ENCODE data around the gene NELL2.
"Not testable (repeated sequence)": the region's sequence is repeated elsewhere in the genome, so short reads cannot be mapped to it uniquely, and the experiment has no call there.

NELL2 gene

DNA sequence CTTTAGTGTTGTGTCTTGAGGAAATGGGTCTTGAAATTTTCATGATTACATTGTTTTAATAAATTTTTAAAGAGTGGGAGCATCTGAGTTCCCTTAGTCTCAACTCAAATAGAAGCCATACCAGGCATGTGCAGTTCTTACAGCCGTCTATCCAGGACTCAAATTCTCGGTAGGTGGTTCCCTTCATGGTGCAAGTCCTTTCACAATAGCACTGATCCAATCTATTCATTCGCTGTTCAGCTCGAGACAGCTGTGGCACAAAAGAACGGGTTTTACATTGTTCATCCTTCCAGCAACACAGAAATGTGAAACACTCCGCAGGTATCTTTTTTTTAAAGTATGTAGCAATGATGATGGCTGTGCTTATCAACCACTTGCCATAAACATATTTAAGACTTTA is 100.2 kb downstream of the NELL2 start:
- no peak for FAIRE-seq

DNA sequence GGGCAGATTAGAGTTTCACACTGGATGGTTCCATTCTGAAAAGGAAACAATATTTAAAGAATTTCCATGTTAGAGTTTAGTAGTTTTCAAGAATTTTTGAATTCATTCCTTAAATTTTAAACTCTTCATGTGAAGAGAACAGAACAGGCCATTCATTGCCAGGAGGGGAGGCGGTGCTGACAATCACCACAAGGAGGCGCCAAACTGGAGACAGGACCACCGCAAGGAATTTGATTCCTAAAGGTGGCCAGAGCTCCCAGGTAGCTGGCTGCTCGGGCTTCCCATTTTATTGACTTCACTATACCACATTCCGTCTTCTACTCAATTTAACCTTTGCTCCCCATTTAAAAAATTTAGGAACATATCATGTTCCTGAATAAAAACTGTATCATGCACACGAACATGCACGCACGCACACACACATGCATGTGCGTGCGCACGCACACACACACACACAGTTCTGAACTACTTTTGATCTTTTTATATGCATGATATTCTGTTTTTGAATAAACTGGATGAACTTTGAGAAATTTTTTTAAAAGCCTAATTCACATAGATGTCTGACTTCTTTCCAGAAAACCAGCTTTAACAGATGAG is 101.2 kb downstream of the NELL2 start:
- FAIRE-seq = no peak

GRCh38 chr12:44771485-44772021 is 104.6 kb downstream of the NELL2 start:
- no peak for FAIRE-seq

DNA sequence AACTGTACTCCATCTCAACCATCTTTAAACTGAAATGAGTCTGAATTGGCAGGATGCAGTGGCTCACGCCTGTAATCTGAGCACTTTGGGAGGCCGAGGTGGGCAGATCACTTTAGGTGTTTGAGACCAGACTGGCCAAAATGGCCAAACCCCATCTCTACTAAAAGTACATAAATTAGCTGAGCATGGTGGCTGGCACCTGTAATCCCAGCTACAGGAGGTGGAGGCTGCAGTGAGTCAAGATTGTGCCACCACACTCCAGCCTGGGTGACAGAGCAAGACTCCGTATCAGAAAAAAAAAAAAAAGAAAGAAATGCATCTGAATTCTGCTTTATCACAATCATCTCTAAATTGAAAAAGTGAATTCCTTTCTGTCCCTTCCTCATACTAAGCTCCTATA is 110.3 kb downstream of the NELL2 start:
- FAIRE-seq = no peak

DNA sequence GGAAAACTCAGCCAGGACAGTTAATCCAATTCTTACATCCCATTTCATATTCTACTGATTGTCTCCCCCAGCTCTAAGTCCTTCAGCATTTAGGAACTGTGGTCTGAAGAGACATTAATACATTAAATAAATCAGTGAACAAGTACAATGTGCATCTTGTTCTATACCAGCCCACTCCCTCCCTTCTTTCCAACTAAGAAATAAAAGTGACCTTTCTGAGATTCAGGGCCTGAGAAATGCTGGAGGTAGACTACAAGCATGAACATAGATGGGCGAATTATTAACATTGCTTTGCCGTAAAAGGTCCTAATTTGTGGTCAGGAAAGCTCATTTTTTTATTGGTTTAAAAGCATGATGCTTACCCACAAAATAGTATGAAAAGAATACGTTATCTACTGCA is 113.1 kb downstream of the NELL2 start:
- FAIRE-seq = no peak

- FAIRE-seq = no peak
These were observed 116.8 kb downstream of the NELL2 start for GRCh38 chr12:44759289-44759688.

DNA sequence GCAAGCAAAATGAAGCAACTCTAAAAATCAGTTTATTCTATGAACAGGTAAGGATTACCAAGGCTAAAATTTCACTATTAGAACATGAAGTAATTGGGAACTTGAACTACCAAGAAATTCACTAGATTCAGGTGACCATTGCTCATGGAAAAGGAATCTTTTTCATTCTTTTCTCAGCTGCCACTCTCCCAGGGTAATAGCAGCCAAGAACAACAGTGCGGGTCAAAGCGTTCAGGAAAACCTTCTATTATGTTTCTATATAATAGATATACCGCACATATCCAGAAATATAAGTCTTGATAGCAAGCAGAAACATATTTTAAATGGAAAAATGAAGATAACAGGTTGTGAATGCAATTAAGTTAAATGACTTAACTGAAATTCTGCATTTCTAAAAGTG is 125.6 kb downstream of the NELL2 start:
- no peak for FAIRE-seq

DNA sequence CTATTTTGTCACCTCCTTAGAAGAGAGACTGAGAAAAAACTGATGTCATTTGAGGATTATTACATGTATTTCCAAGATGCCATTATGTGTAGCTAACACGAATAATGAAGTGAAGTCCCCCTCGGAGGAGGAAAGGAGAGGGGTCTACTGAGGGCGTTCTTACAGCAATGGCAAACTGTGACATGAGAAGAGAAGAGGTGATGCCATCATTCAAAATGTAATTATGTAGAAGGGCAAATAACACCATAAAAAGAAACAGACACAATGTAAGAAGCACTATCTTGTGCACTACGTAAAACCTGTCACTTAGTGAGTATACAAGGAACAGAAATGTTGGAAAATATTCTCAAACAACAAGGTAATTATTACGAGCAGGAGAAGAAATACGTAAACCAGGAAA is 126.5 kb downstream of the NELL2 start:
- FAIRE-seq = no peak

DNA sequence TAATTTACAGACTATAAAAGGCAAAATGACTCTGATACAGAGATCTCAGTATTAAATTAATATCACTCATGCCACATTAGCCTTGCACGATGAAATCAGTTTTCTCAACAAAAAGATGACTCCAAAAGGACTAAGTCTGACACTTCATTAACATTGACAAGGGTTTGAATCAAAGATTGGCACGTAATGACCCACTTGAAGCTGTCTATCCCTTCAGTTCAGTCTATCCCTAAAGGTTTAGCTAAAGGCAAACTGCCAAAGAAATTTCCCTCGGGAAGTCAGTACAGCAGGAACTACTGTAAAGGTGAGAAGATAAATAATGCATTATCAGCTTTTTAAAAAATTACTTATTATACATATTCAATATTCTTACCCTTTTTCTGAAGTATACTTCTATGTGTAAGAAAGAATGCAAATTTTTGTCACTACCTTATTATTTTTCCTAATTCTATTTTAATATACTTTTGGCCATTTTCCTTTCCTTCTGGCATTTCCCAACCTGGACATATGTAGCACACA is 127.1 kb downstream of the NELL2 start:
- no peak for FAIRE-seq

DNA sequence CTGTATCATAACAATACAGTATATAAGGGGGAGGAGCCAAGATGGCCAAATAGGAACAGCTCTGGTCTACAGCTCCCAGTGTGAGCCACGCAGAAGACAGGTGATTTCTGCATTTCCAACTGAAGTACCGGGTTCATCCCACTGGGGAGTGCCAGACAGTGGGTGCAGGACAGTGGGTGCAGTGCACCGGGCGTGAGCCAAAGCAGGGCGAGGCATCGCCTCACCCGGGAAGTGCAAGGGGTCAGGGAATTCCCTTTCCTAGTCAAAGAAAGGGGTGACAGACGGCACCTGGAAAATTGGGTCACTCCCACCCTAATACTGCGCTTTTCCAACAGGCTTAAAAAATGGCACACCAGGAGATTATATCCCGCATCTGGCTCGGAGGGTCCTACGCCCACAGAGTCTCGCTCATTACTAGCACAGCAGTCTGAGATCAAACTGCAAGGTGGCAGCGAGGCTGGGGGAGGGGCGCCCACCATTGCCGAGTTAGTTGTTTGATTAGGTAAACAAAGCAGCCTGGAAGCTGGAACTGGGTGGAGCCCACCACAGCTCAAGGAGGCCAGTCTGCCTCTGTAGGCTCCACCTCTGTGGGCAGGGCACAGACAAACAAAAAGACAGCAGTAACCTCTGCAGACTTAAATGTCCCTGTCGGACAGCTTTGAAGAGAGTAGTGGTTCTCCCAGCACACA is 134.7 kb downstream of the NELL2 start:
- FAIRE-seq = not testable (repeated sequence)

- FAIRE-seq = no peak
These were observed 138.1 kb downstream of the NELL2 start for GRCh38 chr12:44738051-44738450.

- no peak for FAIRE-seq
These were observed 147.5 kb downstream of the NELL2 start for GRCh38 chr12:44728566-44728965.

DNA sequence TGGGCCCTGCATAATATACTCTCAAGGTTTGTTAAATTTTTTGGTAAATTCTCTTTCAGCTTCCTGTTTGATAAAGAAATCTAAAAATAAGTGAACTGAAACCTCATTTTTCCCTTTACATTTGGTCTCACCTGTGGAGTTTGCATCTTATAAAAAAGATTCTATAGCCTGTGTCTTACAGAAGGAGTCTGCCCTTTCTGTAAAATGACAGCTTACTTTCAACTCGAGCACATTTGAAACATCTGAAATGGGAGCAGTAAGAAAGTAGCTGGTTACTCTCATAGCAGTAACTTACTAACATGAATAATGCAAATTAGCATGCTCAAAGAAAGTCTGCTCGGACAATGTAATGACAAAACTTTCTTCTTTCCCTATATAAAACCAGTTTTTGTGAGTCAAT is 155.8 kb downstream of the NELL2 start:
- FAIRE-seq = no peak

- FAIRE-seq = no peak
These were observed 158.5 kb downstream of the NELL2 start for GRCh38 chr12:44717612-44718011.

DNA sequence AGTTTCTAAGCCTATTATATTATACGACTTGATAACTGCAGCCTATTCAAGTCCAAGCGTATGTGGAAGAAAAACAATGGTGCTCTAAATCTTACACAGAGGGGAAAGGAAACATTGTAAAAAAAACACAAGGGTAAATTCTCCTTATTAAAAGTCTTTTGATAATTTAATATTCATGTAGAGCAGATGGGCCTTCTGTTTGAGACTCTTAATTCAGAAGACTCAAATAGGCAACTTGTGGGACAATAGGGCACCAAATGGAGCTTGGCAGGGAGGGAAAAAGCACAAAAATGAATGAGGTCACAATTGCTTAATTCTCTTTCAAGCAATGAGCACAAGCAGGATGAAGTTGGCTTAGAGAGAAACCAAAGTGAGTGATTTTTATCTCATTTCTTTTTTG is 159.4 kb downstream of the NELL2 start:
- no peak for FAIRE-seq

- FAIRE-seq = no peak
These were observed 164.4 kb downstream of the NELL2 start for GRCh38 chr12:44711736-44712135.

GRCh38 chr12:44709166-44709565 is 166.9 kb downstream of the NELL2 start:
- no peak for FAIRE-seq

DNA sequence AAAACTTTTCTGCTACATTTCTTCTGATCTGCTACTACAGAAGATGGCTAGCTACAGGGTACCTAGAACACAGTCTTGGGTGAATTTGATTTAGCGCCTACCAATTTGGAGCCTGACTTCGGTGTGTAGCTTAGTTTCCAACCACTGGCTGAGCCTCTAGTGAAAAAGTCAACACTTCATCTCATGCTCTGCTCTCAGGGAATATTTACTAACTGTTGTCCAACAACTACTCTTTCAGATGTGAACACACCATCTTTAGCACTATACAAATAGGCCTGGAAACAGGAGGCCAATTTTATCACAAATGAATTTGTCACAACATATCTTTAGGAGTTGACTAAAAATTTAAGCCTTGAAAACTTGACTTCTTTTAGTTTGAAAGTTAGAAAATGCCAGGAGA is 167.9 kb downstream of the NELL2 start:
- FAIRE-seq = no peak

DNA sequence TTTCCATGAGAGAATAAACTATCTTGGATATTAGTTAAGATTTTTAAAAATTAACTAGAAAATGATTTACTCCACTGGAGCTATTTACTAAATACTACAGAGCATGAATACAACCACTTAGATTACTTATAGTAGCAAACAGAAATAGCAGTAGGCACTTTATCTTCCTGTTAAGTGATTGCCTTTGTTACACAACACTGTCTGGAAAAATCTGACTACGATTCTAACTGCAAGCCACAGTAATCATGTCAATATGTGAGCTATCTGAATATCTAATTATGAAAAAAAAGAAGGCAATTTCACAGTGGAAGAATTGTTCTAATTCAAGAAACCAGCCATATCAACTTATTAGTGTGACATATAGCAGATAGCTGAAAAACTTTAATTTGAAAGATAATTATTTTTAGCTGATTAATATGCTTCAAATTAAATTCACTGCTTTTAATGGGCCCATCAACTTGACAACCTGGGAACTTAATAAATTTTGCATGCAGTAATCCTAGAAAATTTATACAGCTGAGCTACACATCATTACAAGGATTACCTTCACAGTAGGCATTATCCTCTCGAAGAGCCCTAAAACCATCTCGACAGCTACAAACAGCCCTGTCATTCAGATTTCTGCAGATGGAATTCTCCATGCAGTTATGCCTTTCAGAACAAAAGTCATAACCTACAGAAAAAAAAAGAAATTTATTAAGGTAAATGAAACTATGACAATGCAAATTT is 172.8 kb downstream of the NELL2 start:
- no peak for FAIRE-seq

DNA sequence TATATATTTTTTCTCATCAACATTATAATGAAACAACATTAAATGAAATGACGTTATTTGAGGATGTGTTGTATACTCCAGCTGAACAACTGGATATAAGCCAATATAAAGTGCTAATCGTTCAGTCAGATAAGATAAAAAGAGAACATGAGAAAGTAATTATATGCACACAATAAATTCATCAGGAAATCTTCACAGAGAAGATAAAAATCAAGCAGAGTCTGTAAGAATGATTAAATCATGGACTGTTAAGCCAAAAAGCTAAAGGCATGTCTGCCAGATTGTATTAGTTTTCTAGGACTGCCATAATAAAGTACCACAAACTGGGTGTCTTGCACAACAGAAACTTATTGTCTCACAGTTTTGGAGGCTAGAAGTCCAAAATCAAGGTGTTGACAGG is 178.6 kb downstream of the NELL2 start:
- no peak for FAIRE-seq

DNA sequence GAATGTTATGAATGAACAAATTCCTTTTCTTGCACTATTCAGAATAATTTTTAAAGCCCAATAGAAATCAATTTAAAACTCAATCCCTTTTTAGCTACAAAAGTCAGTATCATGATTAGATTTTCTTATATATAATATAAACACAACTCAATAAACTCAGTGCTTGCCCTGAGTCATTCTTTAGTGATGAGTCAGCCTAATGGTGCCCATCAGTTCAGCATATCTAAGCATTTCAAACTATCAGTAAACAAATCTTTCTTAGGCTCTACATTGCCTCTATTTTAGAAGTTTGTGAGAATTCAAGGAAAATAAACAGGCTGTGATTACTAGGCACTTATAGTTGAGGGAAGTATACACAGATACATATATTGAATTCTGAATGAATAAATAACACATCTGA is 179.6 kb downstream of the NELL2 start:
- no peak for FAIRE-seq

GRCh38 chr12:44694017-44694416 is 182.1 kb downstream of the NELL2 start:
- no peak for FAIRE-seq

GRCh38 chr12:44689587-44689986 is 186.5 kb downstream of the NELL2 start:
- no peak for FAIRE-seq

All from colon (tissue), 2 donors.